ENCODE results near the gene MESP2. TPM values are rescaled to one million over a fixed set of nuclear protein-coding genes. Genes with fewer than 3 reads are reported as not detected.

Gene MESP2
- total and polyA plus RNA-seq, 2 of the 8 experiments (the other 6 are each of a cell fraction or from before 2014, with no cell fraction given) = 0.35 to 0.80 TPM

GRCh38 chr15:89797678-89798201 is 21.6 kb downstream of the MESP2 start:
- Histone ChIP-seq H3K14ac (ENCODE audit: insufficient read length) (no peak overlapping the region), H2AK5ac (ENCODE audit: low read depth, low read length) (no peak overlapping the region), H3K4me2 (ENCODE audit: insufficient read depth in 1 of 2, low read depth in 2 of 2, low read length in 2 of 2) (no peak overlapping the region), H2BK15ac (ENCODE audit: low read length) (no peak overlapping the region), H3K9me3 (ENCODE audit: insufficient read depth in 2 of 2, low read depth in 1 of 2, low read length in 1 of 2) (no peaks in the 10 kb centered on the region), H3K9ac (replicated peaks in 1 of 4; ENCODE audit: extremely low read depth in 1 of 4, low read depth in 3 of 4, low read length in 3 of 4) (no peak overlapping the region), H3K56ac (replicated peaks; ENCODE audit: insufficient read length, low read depth, low read length) (no peak overlapping the region), H3K27ac (ENCODE audit: low read depth, low read length) (no peak overlapping the region), H4K8ac (ENCODE audit: extremely low read depth, insufficient read depth, low read length) (no peak overlapping the region), H2BK5ac (ENCODE audit: low read depth, low read length) (no peak overlapping the region), H2BK120ac (replicated peaks; ENCODE audit: low read depth, low read length) (no peak overlapping the region), H3K4me3 (ENCODE audit: extremely low read depth in 1 of 4, insufficient read depth in 2 of 4, low read depth in 3 of 4, low read length in 4 of 4) (no peak overlapping the region), H3K79me2 (ENCODE audit: control insufficient read depth in 1 of 2, insufficient read depth in 2 of 2, low read length in 2 of 2) (no peaks in the 10 kb centered on the region), H3K4ac (replicated peaks; ENCODE audit: insufficient read length, low read depth, low read length) (no peak overlapping the region), H2BK12ac (ENCODE audit: low read depth, low read length) (no peak overlapping the region), H3K18ac (ENCODE audit: extremely low read depth, low read length) (no peak overlapping the region), H3K27me3 (replicated peaks in 1 of 4; ENCODE audit: control insufficient read depth in 3 of 4, extremely low read depth in 1 of 4, insufficient read depth in 3 of 4, low read length in 3 of 4) (peaks cover 0 to 3% (median 0%) of the 10 kb centered on the region in 4 experiments; a peak in 2 of 7 replicates), H3K36me3 (ENCODE audit: control insufficient read depth in 2 of 4, insufficient read depth in 4 of 4, low read length in 3 of 4) (no peaks in the 10 kb centered on the region), H3K4me1 (replicated peaks in 1 of 4; ENCODE audit: control insufficient read depth in 3 of 4, insufficient read depth in 4 of 4, low read length in 3 of 4) (no peaks in the 10 kb centered on the region; a peak in 1 of 7 replicates), H4K20me1 (replicated peaks in 1 of 2; ENCODE audit: control insufficient read depth in 1 of 2, insufficient read depth in 2 of 2, low read length in 2 of 2) (no peaks in the 10 kb centered on the region), H3K23me2 (ENCODE audit: low read depth, low read length) (no peaks in the 10 kb centered on the region), H4K5ac (ENCODE audit: insufficient read length, low read depth, low read length) (no peak overlapping the region), H3K23ac (ENCODE audit: insufficient read length) (no peak overlapping the region), H2BK20ac (ENCODE audit: low read length) (no peak overlapping the region), H4K91ac (replicated peaks; ENCODE audit: insufficient read length, low read length) (no peak overlapping the region), H3K79me1 (ENCODE audit: low read depth, low read length) (no peaks in the 10 kb centered on the region), H2AFZ (ENCODE audit: low read length) (no peak overlapping the region)
- DNase-seq (ENCODE audit: low read depth in 1 of 2, low spot score in 2 of 2) (no peak), FAIRE-seq (no peak)
- WGBS, 2 experiments (ENCODE audit: extremely low coverage in 1 of 2, insufficient coverage in 1 of 2, insufficient read length in 1 of 2, insufficient replicate concordance in 2 of 2, low coverage in 1 of 2, low lambda C conversion rate in 2 of 2, missing lambda C conversion rate in 1 of 2) = 91% methylated on average over 4 of the region's 4 CpGs; no CpG with 5 or more reads in 1 of the 2 experiments
- ChIA-PET POLR2A (ENCODE audit: partially characterized antibody) (interaction anchor here (1.8 kb wide), 1 partner anchor 14 kb away, joined by 3 read pairs; no protein-coding TSS in a partner anchor), CTCF (ENCODE audit: partially characterized antibody) (interaction anchor here (1.1 to 2.2 kb wide), 5 partner anchors 9 to 77 kb away, joined by 4 to 7 read pairs (median 7); no protein-coding TSS in a partner anchor)
- TF ChIP-seq KDM1A (IDR thresholded peaks at IDR 0.05; ENCODE audit: borderline replicate concordance, low read length) (no peak), CREB1 (IDR thresholded peaks at IDR 0.05) (no peak), KDM5A (IDR thresholded peaks at IDR 0.05; ENCODE audit: low read length) (no peak), SIX5 (IDR thresholded peaks at IDR 0.05; ENCODE audit: low read depth, low read length) (no peak), CTCF (IDR thresholded peaks at IDR 0.05; ENCODE audit: control extremely low read depth in 1 of 3, insufficient read depth in 1 of 3, low read depth in 1 of 3, low read length in 3 of 3) (no peak), SP4 (IDR thresholded peaks at IDR 0.05; ENCODE audit: low read length) (no peak), SAP30 (IDR thresholded peaks at IDR 0.05; ENCODE audit: insufficient read depth, insufficient replicate concordance, low read length) (no peak), TEAD4 (IDR thresholded peaks at IDR 0.05; ENCODE audit: low read depth, low read length) (no peak), SP1 (IDR thresholded peaks at IDR 0.05; ENCODE audit: low read depth, low read length) (no peak), BACH1 (IDR thresholded peaks at IDR 0.05; ENCODE audit: low read length) (no peak), RFX5 (IDR thresholded peaks at IDR 0.05; ENCODE audit: borderline replicate concordance, low read depth, low read length) (no peak), BRCA1 (IDR thresholded peaks at IDR 0.05; ENCODE audit: low read depth, low read length) (no peak), MAFK (IDR thresholded peaks at IDR 0.05; ENCODE audit: low read depth, low read length) (no peak)
